Endodermal cell (in vitro differentiated cells): Measurements from ENCODE around the gene IL16. TPM values are rescaled to one million over a fixed set of nuclear protein-coding genes. Genes with fewer than 3 reads are reported as not detected.

Experiments used
- DNase-seq: peaks from one replicate; pipeline ENCODE4 v3.0.0-alpha.2; 2017
- H3K27ac ChIP-seq: 2 replicates; pipeline ENCODE4 v1.5.1; 2013; ENCODE audit warnings: mild to moderate bottlenecking, low read depth, low read length, moderate library complexity
- H3K27me3 ChIP-seq: 2 replicates; pipeline ENCODE4 v1.6.1; 2013; ENCODE audit warnings: mild to moderate bottlenecking, low read length, moderate library complexity; ENCODE audit not compliant: insufficient read depth, control insufficient read depth, poor library complexity, severe bottlenecking
- H3K36me3 ChIP-seq: 2 replicates; pipeline ENCODE4 v1.7.0; 2013; ENCODE audit warnings: mild to moderate bottlenecking, low read length, moderate library complexity; ENCODE audit not compliant: control insufficient read depth, insufficient read depth
- H3K4me1 ChIP-seq: one replicate; pipeline ENCODE4 v1.7.0; 2013; ENCODE audit warnings: low read length; ENCODE audit not compliant: control insufficient read depth, insufficient read depth
- H3K4me3 ChIP-seq: 2 replicates; pipeline ENCODE4 v1.5.1; 2013; ENCODE audit warnings: mild to moderate bottlenecking, low read length, moderate library complexity
- H3K9ac ChIP-seq: 2 replicates; pipeline ENCODE4 v1.6.1; 2013; ENCODE audit warnings: mild to moderate bottlenecking, low read length, moderate library complexity; ENCODE audit not compliant: poor library complexity, severe bottlenecking; ENCODE audit errors: extremely low read depth
- H3K9me3 ChIP-seq: 2 replicates; pipeline ENCODE4 v1.6.1; 2013; ENCODE audit warnings: mild to moderate bottlenecking, low read length, moderate library complexity; ENCODE audit not compliant: control insufficient read depth
- H3K27ac Mint-ChIP-seq: 2 replicates; pipeline ENCODE4 v1.8.0; 2020; ENCODE audit warnings: mixed read lengths
- H3K27me3 Mint-ChIP-seq: 2 replicates; pipeline ENCODE4 v1.8.0; 2021; ENCODE audit warnings: mild to moderate bottlenecking, mixed read lengths; ENCODE audit not compliant: insufficient read depth
- H3K36me3 Mint-ChIP-seq: 2 replicates; pipeline ENCODE4 v1.8.0; 2020; ENCODE audit warnings: low read depth, mixed read lengths
- H3K4me1 Mint-ChIP-seq: 2 replicates; pipeline ENCODE4 v1.8.0; 2020; ENCODE audit warnings: mixed read lengths
- H3K4me3 Mint-ChIP-seq: 2 replicates; pipeline ENCODE4 v1.8.0; 2020; ENCODE audit warnings: mild to moderate bottlenecking, moderate library complexity, mixed read lengths
- H3K9me3 Mint-ChIP-seq: 2 replicates; pipeline ENCODE4 v1.8.0; 2020; ENCODE audit warnings: mild to moderate bottlenecking, mixed read lengths
- CTCF ChIP-seq: fragments of 200-600 bp; sonication (generic); conservative IDR thresholded peaks from 2 replicates; pipeline ENCODE4 v1.5.0; 2021; ENCODE audit warnings: antibody characterized with exemption, mild to moderate bottlenecking
- WGBS, 2 experiments: methylation state at CpG; one replicate each; pipeline versions ENCODE4 v1.1.5 to v1.1.7; 2013; ENCODE audit warnings: missing lambda C conversion rate in 2 of 2, mixed read lengths in 1 of 2; ENCODE audit not compliant: insufficient coverage in 1 of 2, insufficient read length in 1 of 2; 5-methylcytosine and 5-hydroxymethylcytosine counted together
- total RNA-seq, 2 donors: library from RNA; stranded (reverse); fragmentation: NEBNext Ultra II Directional in 1 of 2; extraction: Animal tissue kit (Norgen Biotek cat#: 25700) in 1 of 2; gene quantifications; 2 replicates in 1 of 2; 3 replicates in 1 of 2; pipeline ENCODE4 v1.2.1, GENCODE V29; 2021

IL16 gene
- total RNA-seq, 2 donors from 2014 or later: 0.13 to 0.24 TPM

- Histone ChIP-seq H3K4me3 (no peak overlapping the region), H3K9me3 (no peaks in the 10 kb centered on the region), H3K27me3 (no peaks in the 10 kb centered on the region), H3K9ac (no peak overlapping the region), H3K4me1 (no peaks in the 10 kb centered on the region), H3K36me3 (no peaks in the 10 kb centered on the region), H3K27ac (no peak overlapping the region)
- Mint-ChIP-seq H3K36me3 (no peaks in the 10 kb centered on the region), H3K9me3 (no peaks in the 10 kb centered on the region), H3K4me1 (peaks cover 7% of the 10 kb centered on the region), H3K4me3 (no peak overlapping the region), H3K27me3 (peaks cover 30% of the 10 kb centered on the region), H3K27ac (no peak overlapping the region)
- DNase-seq: no peak
- TF ChIP-seq CTCF: no peak
- 91% methylated on average over 5 of the region's 5 CpGs; no CpG with 5 or more reads in 1 of the 2 experiments for WGBS, 2 experiments
Measured at GRCh38 chr15:81291916-81292522, 95.3 kb downstream of the IL16 start.

GRCh38 chr15:81292523-81293001, 95.9 kb downstream of the IL16 start:
- H3K4me1 ChIP-seq: no peaks in the 10 kb centered on the region
- WGBS, 2 experiments: 90 to 94% methylated on average over 5 to 12 of the region's 12 CpGs
- peaks cover 29% of the 10 kb centered on the region for H3K27me3 Mint-ChIP-seq

DNA sequence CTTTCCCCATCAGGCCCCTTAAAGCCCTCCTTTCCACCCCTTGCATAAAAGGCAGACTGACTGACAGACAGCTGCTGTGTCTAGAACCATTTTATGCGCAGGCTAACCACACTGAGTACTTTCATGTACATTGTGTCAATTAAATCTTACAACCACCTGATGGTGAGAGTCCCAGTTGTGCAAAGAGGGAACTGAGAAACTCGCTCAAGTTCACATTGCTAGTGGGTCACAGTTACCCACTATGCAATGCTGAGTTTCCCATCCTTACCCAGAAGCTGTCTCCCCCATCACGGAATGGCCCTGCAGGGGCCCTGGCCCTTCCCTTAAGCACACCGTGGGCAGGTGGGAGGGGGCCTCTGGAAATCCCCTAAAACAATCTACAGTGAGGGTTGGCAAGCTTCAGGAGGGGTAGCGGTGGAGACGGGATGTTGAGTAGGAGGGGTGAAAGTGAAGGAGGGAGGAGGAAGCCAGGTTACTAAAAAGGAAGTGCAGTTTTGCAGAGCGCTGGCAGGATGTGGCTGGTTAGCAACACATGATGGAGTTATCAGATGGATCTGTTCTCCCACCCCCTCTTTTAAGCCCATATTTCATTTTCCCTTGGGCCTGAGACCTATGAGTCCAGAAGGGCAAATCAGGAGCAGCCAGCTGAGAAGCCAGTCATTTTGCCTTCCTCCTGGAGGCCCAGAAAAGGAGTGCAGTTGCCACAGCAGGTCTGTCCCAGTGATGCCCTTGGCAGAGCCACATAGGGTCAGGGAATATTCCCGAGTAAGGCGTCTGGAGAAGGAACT, 97.2 kb downstream of the IL16 start:
- WGBS, 2 experiments: 73 to 100% methylated on average over 2 to 9 of the region's 9 CpGs
- H3K4me1 Mint-ChIP-seq: peaks cover 7% of the 10 kb centered on the region
- Histone ChIP-seq H3K36me3 (no peaks in the 10 kb centered on the region), H3K27me3 (no peaks in the 10 kb centered on the region), H3K9ac (no peak overlapping the region), H3K4me1 (no peaks in the 10 kb centered on the region), H3K27ac (no peak overlapping the region), H3K4me3 (no peak overlapping the region), H3K9me3 (no peaks in the 10 kb centered on the region)
- H3K4me3 Mint-ChIP-seq: no peak overlapping the region
- no peak overlapping the region for H3K27ac Mint-ChIP-seq
- no peaks in the 10 kb centered on the region for H3K9me3 Mint-ChIP-seq
- peaks cover 33% of the 10 kb centered on the region for H3K27me3 Mint-ChIP-seq
- H3K36me3 Mint-ChIP-seq: no peaks in the 10 kb centered on the region
- TF ChIP-seq CTCF: no peak
- no peak for DNase-seq

More at GRCh38 chr15:81292523-81293001, 95.9 kb downstream of the IL16 start:
- DNase-seq: no peak
- H3K9ac ChIP-seq: no peak overlapping the region
- no peaks in the 10 kb centered on the region for H3K9me3 ChIP-seq
- no peaks in the 10 kb centered on the region for H3K27me3 ChIP-seq
- Mint-ChIP-seq H3K4me3 (no peak overlapping the region), H3K27ac (no peak overlapping the region), H3K4me1 (peaks cover 7% of the 10 kb centered on the region), H3K9me3 (no peaks in the 10 kb centered on the region), H3K36me3 (no peaks in the 10 kb centered on the region)
- H3K4me3 ChIP-seq: no peak overlapping the region
- H3K36me3 ChIP-seq: no peaks in the 10 kb centered on the region
- TF ChIP-seq CTCF: no peak
- no peak overlapping the region for H3K27ac ChIP-seq
